Smooth muscle cell of the umbilical artery (primary cell): ENCODE data around the gene TK2. TPM values are rescaled to one million over a fixed set of nuclear protein-coding genes. Genes with fewer than 3 reads are reported as not detected.

Experiments
- total RNA-seq: library from RNA; depleted of rRNA; stranded (reverse); fragments of >200 nt; gene quantifications from 2 replicates; pipeline ENCODE4 v1.2.3, GENCODE V29; 2014

Gene TK2
- 48.4 and 54.3 TPM in 2 replicates for total RNA-seq

GRCh38 chr16:66549284-66550131 is at the start of gene TK2:
TSS of gene TK2 (minus strand) at chr16:66550122. CDS start at chr16:66550061, 61 bp downstream.

GRCh38 chr16:66578651-66579531 is 29.0 kb upstream of the TK2 start, which contains the start of gene CMTM2:
TSS of gene CMTM2 (plus strand) at chr16:66579463. CDS start at chr16:66579608, 145 bp downstream.

GRCh38 chr16:66566051-66566901 is 16.4 kb upstream of the TK2 start, which contains the start of gene CMTM1:
TSS of gene CMTM1 (plus strand) at chr16:66566439. CDS start at chr16:66566514, 75 bp downstream.

GRCh38 chr16:66552286-66553177 is 2.6 kb upstream of the TK2 start, which contains the start of gene CKLF:
TSS of gene CKLF (plus strand) at chr16:66552576. CDS start at chr16:66552716, 140 bp downstream.

Other genes with a start within 250 kb of the TK2 start
- gene CDH5, start 183.4 kb downstream of the TK2 start, total RNA-seq, result 0.42 and 0.59 TPM in 2 replicates
- 0.09 TPM in 1 of 2 replicates, not detected in the other for gene BEAN1, start 122.8 kb downstream of the TK2 start, total RNA-seq
- gene CKLF, start 2.5 kb upstream of the TK2 start, total RNA-seq, result 37.1 and 51.1 TPM in 2 replicates
- 1.5 and 1.9 TPM in 2 replicates for gene CMTM1, start 16.3 kb upstream of the TK2 start, total RNA-seq
- not detected in 2 replicates for gene CMTM2, start 29.3 kb upstream of the TK2 start, total RNA-seq
- gene CMTM3, start 54.6 kb upstream of the TK2 start, total RNA-seq, result 8.0 and 14.8 TPM in 2 replicates
- 17.5 and 23.0 TPM in 2 replicates for gene CMTM4, start 146.6 kb upstream of the TK2 start, total RNA-seq
- gene DYNC1LI2, start 201.5 kb upstream of the TK2 start, total RNA-seq, result 164 and 205 TPM in 2 replicates